Right cardiac atrium (tissue), 5 donors: Measurements from ENCODE around the gene IFT122. TPM values are rescaled to one million over a fixed set of nuclear protein-coding genes. Genes with fewer than 3 reads are reported as not detected.

ENCODE experiments used
- ATAC-seq, 2 donors: fragments of 200-7000 bp; cut with Tn5 transposase; one replicate each; pipeline versions ENCODE4 v1.8.0 to v1.9.1; 2020; ENCODE audit warnings: moderate library complexity in 2 of 2, mild to moderate bottlenecking in 1 of 2
- DNase-seq, 3 donors: peaks; one replicate each; pipeline ENCODE4 v3.0.0-alpha.2; 2020
- H3K27ac ChIP-seq: one replicate; pipeline ENCODE4 v1.5.1; 2013; ENCODE audit warnings: mild to moderate bottlenecking, low read length, control low read depth, moderate library complexity
- H3K27me3 ChIP-seq: one replicate; pipeline ENCODE4 v1.6.1; 2013; ENCODE audit not compliant: control insufficient read depth, insufficient read depth
- H3K4me1 ChIP-seq: one replicate; pipeline ENCODE4 v1.6.1; 2013; ENCODE audit warnings: low read length; ENCODE audit not compliant: control insufficient read depth, insufficient read depth
- H3K4me3 ChIP-seq: one replicate; pipeline ENCODE4 v1.5.1; 2013; ENCODE audit warnings: low read length, control low read depth
- H3K9me3 ChIP-seq: one replicate; pipeline ENCODE4 v1.6.1; 2013; ENCODE audit warnings: low read length; ENCODE audit not compliant: control insufficient read depth
- WGBS: extraction: QIAGEN DNeasy Blood & Tissue Kit; methylation state at CpG from one replicate; pipeline ENCODE4 v1.1.7; 2013; 5-methylcytosine and 5-hydroxymethylcytosine counted together
- intact Hi-C, 4 donors: fragments of 100-400 bp; cut with DNase I; formaldehyde crosslinking; loops; one replicate each; pipeline versions ENCODE4 v1.11.0 to v1.14.0; 2022 to 2023
- polyA plus RNA-seq: library from polyadenylated mRNA; stranded (reverse); fragments of 200-250 nt; gene quantifications from one replicate; pipeline ENCODE4 v1.2.3, GENCODE V29; 2013
- total RNA-seq, 4 donors: library from RNA; stranded (reverse); fragmentation: NEBNext Ultra II Directional; extraction: Animal tissue kit (Norgen Biotek cat#: 25700); gene quantifications; one replicate each; pipeline ENCODE4 v1.2.1, GENCODE V29; 2021
- donor health status: healthy with polysubstance abuse.
- donor health status: DM: no; HTN: yes; CAD: no.
- donor health status: DM: no; HTN: no; CAD: no.
- donor health status: DM: no; HTN: yes; CAD: no; lungs with severe emphysema.
- donor health status: DM: yes; HTN: yes; CAD: no.

The IFT122 gene
- total and polyA plus RNA-seq, 5 donors: 17.7 to 46.4 (median 35.7) TPM

DNA sequence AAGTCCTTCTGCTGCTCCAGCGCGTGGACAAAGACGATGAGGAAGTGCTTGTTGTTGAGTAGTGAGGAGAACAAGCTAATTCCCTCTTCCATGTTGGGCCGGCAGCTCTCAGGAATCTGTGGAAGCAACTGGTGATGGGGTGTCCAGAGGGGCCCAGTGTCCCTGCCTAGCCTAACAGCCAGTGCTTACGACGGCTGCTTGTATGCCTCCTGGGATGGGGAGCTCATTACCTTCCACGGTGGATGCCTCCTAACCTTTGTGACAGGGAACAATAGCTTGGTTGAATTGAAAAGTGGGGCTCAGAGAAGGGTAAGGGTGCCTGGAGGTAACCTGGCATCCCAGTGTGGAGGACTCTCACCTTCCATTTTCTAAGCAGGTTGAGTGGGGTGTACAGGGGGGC lies 125.9 kb downstream of the IFT122 start:
- H3K27me3 ChIP-seq: no peaks in the 10 kb centered on the region
- ATAC-seq: no peak
- H3K4me3 ChIP-seq: no peak overlapping the region
- 91% methylated on average over 7 of the region's 7 CpGs for WGBS
- intact Hi-C loops: no loop called here
- peak in 1 of 3 donors; percentile 28 for DNase-seq
- H3K9me3 ChIP-seq: no peaks in the 10 kb centered on the region
- H3K4me1 ChIP-seq: no peaks in the 10 kb centered on the region
- H3K27ac ChIP-seq: no peak overlapping the region

DNA sequence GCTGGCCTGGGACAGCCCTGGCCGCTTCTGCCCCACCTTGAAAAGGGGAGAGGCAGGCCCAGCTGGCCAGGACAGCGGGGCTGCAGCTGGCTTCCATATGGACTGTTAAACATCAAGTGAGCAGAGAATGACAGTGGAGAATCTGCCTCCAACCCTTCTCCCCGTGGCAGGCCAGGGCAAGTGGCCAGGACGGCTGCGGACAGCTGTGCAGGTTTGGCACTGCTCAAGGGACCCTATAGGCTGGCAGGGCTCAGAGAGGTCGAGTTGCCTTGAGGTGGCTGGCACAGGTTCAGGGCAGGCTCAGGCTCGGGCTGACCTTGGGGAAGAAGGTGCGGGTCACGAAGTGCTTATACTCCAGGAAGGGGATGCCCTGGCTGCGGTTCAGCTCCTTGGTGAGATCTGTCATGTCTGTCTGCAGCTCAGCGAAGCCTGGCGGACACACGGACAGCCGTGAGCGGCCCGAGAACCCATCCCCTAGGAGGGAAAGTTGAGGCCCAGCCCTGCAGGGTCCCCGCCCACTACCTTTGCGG lies 127.2 kb downstream of the IFT122 start:
- 60% methylated on average over 18 of the region's 18 CpGs for WGBS
- H3K27me3 ChIP-seq: no peaks in the 10 kb centered on the region
- no peaks in the 10 kb centered on the region for H3K4me1 ChIP-seq
- H3K4me3 ChIP-seq: no peak overlapping the region
- H3K9me3 ChIP-seq: no peaks in the 10 kb centered on the region
- DNase-seq: peak in 2 of 3 donors; percentile 70 to 75
- intact Hi-C loops: no loop called here
- ATAC-seq: no peak
- H3K27ac ChIP-seq: no peak overlapping the region

DNA sequence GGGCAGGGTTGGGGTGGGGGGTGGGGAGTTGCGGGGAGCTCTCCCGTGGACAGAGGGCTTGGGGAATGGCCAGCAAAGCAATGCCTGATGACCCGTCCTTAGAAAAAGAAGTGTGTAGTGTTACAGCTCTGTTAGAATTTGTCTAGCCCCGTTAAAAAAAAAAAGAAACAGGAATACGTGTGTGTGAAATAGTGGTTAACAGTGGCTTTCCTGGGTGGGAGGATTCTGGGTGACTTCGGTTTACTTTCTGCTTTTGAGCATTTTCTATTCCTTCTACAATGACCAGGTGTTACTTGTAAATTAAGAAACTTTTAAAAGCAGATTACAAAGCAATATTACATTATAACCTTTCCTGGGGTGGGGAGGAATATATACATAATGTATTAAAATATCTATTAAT lies 127.9 kb downstream of the IFT122 start:
- no peaks in the 10 kb centered on the region for H3K4me1 ChIP-seq
- H3K9me3 ChIP-seq: no peaks in the 10 kb centered on the region
- ATAC-seq: no peak
- no peak for DNase-seq
- no peaks in the 10 kb centered on the region for H3K27me3 ChIP-seq
- no peak overlapping the region for H3K27ac ChIP-seq
- 43% methylated on average over 6 of the region's 6 CpGs for WGBS
- H3K4me3 ChIP-seq: no peak overlapping the region
- intact Hi-C loops: no loop called here

DNA sequence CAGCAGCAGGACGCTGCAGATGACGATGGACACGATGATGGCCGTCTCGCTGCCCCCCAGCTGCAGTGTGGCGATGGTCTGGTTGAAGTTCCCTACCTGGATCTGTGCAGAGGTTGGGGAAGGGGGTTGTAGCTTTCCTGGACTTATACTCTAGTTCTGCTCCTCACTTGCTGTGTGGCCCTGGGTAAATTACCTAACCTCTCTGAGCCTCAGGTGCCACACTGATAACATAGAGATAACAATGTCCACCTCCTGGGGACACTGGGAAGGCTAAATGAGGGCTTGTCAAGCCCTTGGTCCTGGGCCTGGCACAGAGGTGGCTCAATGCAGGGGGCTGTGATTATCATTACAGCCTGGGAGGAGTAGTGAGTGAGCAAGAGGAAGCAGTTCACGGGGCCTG lies 129.8 kb downstream of the IFT122 start:
- Histone ChIP-seq H3K9me3 (no peaks in the 10 kb centered on the region), H3K4me3 (no peak overlapping the region), H3K27me3 (no peaks in the 10 kb centered on the region), H3K4me1 (no peaks in the 10 kb centered on the region), H3K27ac (no peak overlapping the region)
- WGBS: 91% methylated on average over 7 of the region's 7 CpGs
- no peak for ATAC-seq
- DNase-seq: no peak
- intact Hi-C loops: no loop called here

Other genes with a start within 250 kb of the IFT122 start
- gene COPG1, start 190.6 kb upstream of the IFT122 start, total RNA-seq: 100 to 1,000 TPM in 3 of 4 donors, 10 to 100 TPM in 1; 76.3 to 133 (median 108) TPM
- gene COPG1, start 190.6 kb upstream of the IFT122 start, polyA plus RNA-seq: 83.2 TPM
- gene HMCES, start 161.4 kb upstream of the IFT122 start, total RNA-seq: 10 to 100 TPM; 38.0 to 53.2 (median 42.3) TPM
- 37.0 TPM for gene HMCES, start 161.4 kb upstream of the IFT122 start, polyA plus RNA-seq
- gene EFCAB12, start 11.6 kb upstream of the IFT122 start, total RNA-seq: under 1 TPM; 0.34 to 0.72 (median 0.42) TPM
- 0.29 TPM for gene EFCAB12, start 11.6 kb upstream of the IFT122 start, polyA plus RNA-seq
- gene MBD4, start 276 bp upstream of the IFT122 start, total RNA-seq: 10 to 100 TPM; 25.3 to 52.1 (median 25.7) TPM
- gene MBD4, start 276 bp upstream of the IFT122 start, polyA plus RNA-seq: 17.5 TPM
- not detected for gene RHO, start 88.4 kb downstream of the IFT122 start, total RNA-seq
- not detected for gene RHO, start 88.4 kb downstream of the IFT122 start, polyA plus RNA-seq
- gene H1-8, start 103.0 kb downstream of the IFT122 start, total RNA-seq: not detected
- gene H1-8, start 103.0 kb downstream of the IFT122 start, polyA plus RNA-seq: not detected
- gene PLXND1, start 166.5 kb downstream of the IFT122 start, total RNA-seq: 100 to 1,000 TPM in 1 of 4 donors, 10 to 100 TPM in 3; 75.4 to 102 (median 84.1) TPM
- gene PLXND1, start 166.5 kb downstream of the IFT122 start, polyA plus RNA-seq: 89.4 TPM